ENCODE data around the gene TAPT1.

- TF ChIP-seq CTCF (IDR thresholded peaks at IDR 0.05) (no peak), ZFX (IDR thresholded peaks at IDR 0.05; ENCODE audit: borderline replicate concordance) (no peak)
These were observed 57.4 kb downstream of the TAPT1 start for GRCh38 chr4:16168710-16169388.
